ENCODE results near the gene KDM1A.

KDM1A gene

DNA sequence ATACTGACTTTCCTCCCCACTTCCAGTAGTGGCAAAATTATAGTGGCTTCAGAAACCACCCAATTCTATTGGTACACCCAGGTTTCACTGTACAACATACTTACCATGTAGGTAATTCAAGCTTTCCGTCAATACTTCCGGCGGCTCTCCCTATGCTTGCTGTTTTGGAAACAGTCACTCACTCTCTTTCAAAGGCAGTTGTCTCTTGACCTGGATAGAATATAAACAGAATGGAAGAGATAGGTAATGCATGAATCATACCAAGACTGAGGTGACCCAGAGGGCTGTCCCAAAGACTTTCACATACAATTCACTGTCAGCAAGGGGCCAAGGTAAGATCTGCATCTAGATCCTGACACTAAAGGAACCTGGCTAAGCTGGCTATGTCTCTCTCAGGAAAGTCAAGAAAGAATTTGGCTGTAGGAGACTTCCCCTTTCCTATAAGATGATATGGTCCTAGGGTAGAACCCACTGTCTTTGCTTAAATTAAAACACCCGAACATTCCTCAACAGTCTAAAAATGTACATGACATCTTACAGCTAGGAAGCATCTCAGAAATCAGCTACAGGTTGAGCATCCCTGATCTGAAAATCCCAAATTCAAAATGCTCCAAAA, 89.8 kb downstream of the KDM1A start:
- no peak for DNase-seq

DNA sequence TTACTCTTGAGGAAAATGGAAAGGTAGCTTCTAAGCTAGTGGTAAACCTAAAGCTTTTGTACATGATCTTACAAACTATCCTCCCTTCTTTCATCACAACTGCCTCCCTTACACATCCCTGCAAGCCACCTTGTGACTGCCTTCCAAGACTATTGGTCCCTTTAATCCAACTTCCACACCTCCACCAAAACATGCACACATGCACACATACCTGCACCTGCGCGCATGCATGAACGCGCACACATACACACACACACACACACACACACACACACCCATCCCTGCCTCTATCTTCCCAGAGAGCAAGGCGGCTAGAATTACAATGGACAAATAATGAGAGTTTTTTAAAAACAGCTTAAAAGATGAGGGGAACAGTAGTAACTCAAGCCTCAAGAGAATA, 91.1 kb downstream of the KDM1A start:
- no peak for DNase-seq

- DNase-seq = no peak
Observed at GRCh38 chr1:23111600-23112535, 92.6 kb downstream of the KDM1A start.

GRCh38 chr1:23114424-23115079, 95.3 kb downstream of the KDM1A start:
- DNase-seq = no peak

GRCh38 chr1:23116216-23116836, 97.1 kb downstream of the KDM1A start:
- DNase-seq = no peak

DNA sequence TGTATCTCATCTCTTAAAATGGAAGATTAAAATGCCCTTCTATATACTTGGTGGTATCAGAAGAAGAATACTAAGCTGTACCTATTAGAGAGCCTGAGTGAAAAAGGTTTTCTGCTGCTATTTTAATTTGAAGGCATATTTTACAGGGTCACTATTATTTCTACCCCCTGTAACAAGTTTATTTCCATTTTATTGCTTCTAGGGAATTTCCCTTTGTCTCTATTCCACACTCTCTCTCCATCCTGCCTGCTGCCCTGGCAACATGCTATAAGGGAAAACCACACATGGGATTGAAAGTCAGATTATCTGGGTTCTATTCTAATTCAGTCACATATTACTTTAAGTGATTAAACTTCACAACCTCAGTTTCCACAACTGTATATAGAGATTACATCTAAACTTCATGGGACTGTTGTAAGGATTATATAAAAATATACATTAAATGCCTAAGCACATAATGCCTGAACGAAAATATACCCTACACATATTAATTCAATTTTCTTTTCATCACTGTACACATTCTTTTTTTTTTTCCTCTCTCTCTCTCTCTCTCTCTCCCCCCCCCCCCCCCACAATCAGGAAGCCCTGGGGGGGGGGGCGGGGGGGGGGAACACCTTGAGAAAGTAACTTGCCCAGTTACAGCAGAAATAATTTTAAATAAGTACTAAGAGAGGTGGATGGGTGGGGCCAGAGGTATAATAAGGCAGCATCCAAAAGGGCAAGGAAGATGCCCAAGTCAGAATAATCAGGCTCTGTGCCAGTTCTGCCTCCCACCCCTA, 97.8 kb downstream of the KDM1A start:
- no peak for DNase-seq

DNA sequence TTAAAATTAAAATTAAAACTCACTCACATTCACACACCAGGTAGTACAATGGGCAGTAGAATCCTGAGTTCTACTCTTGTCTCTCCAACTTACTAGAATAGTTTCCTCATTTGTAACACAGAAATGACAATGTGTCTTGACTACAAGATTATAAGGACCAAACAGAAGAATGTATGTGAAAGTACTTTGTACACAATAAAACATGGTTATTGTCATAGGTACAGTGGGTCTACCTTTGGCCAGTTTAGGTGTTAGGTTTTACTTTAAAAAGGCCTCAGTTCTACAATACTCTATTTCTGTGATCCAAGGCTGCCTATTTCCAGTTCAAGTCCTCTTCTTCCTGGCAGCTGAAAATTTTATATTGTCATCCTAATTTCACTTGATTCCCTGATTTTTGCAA, 99.1 kb downstream of the KDM1A start:
- DNase-seq = no peak

GRCh38 chr1:23118957-23119792, 99.9 kb downstream of the KDM1A start:
- DNase-seq = no peak

DNA sequence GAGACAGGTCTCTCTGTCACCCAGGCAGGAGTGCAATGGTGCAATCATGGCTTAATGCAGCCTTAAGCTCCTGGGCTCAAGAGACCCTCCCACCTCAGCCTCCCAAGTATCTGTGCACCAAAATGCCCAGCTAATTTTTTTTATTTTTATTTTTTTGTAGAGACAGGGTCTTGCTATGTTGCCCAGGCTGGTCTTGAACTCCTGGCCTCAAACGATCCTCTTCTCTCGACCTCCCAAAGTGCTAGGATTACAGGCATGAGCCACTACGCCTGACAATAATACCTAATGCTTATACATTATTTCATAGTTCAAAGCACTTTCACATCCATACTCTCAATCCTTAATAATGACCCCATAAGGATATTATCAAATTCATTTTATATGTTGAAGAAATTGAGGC, 101.1 kb downstream of the KDM1A start:
- DNase-seq = no peak

- no peak for DNase-seq
Observed at GRCh38 chr1:23122023-23122748, 102.9 kb downstream of the KDM1A start.

DNA sequence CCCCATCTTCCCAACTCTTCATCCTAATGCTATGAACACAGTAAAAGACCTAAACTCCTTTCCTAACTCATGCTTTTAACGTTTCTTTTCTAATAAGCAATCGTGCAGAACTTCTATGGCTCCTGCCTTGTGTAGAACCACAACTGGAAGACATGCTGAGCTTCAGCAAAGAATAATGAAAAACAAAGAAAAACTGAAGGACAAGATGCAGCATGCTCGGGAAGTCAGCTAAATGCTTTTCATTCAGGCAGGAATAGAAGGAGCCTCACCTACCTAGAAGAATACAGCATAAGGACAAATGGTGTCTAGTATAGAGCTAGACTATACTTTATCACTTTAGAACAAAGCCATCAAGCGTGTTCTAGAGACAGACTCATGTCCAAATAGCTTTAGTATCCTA, 103.5 kb downstream of the KDM1A start:
- DNase-seq = no peak

DNA sequence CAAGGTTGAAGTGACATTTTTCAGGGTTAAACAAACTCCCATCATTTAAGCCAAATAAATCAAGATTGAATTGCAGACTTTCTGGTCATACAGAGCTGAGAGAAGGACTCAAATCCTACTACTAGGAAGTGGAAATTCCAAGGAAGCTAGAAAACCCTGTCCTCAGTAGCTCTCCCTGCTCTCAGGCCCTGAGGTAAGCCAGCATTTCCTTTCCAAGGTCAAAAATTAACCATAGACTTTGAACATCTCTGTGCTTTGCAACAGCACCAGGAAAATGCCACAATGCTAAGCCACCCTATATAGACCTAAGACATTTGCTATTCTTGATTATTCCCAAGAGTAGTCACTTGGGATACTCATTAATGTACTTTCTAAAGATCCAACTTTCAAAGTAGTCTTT, 104.3 kb downstream of the KDM1A start:
- no peak for DNase-seq

- no peak for DNase-seq
Observed at GRCh38 chr1:23124259-23125026, 105.2 kb downstream of the KDM1A start.

GRCh38 chr1:23125489-23125888, 106.2 kb downstream of the KDM1A start:
- no peak for DNase-seq

DNA sequence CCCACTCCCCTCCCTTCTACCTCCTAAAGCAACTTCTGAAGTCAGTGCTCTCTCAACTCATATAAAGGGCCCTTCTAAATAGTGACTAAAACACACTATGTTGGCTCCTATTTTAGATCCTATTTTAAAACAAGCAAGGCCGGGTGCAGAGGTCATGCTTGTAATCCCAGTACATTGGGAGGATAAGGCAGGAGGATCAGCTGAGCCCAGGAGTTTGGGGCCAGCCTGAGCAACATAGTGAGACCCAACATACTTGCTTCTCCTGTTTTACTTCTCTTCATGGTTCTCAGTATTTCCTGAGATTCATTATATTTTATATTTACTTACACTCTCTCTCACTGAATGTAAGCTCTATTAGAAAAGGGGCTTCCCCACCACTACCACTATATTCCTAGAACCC, 106.9 kb downstream of the KDM1A start:
- DNase-seq = no peak

GRCh38 chr1:23126801-23127200, 107.5 kb downstream of the KDM1A start:
- no peak for DNase-seq

DNA sequence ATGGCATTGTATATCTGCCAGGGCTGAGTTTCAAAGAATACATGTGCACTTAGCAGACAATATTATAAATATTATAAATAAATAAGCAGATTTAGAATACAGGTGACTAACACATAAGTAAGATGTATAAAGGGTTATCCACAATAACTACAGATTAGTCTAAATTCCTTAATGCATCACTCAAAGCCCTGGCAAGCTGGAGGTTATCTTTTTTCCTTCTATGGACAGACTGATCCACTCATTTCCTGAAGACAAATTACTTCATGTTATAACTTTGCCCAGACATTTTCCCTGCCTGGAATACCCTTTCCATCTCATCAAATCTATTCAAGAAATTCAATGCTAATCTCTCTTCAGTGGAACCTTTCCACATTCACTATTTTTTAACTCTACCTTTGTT, 110.6 kb downstream of the KDM1A start:
- no peak for DNase-seq

- DNase-seq = no peak
Observed at GRCh38 chr1:23132033-23132432, 112.8 kb downstream of the KDM1A start.

Data from nucleus accumbens (tissue), 56 donors.